MM.1S (cell line): ENCODE results near the gene GRB10.

Experiments used
- EZH2 ChIP-seq: fragments of 300-600 bp; sonication (generic); optimal IDR thresholded peaks from 2 replicates; pipeline ENCODE3; 2017; ENCODE audit warnings: low read depth, mild to moderate bottlenecking, antibody characterized with exemption, low read length, mixed read lengths
- EZH2phosphoT487 ChIP-seq: fragments of 300-600 bp; sonication (generic); IDR thresholded peaks from 2 replicates; pipeline ENCODE4 v1.6.1; 2018; ENCODE audit warnings: antibody characterized with exemption, low read length
- TF ChIP-seq, protein P1 (sequence below): fragments of 300-600 bp; sonication (generic); IDR thresholded peaks from 2 replicates; pipeline ENCODE4 v1.5.1; 2016; ENCODE audit warnings: antibody characterized with exemption, low read length, mixed read lengths

DNA sequence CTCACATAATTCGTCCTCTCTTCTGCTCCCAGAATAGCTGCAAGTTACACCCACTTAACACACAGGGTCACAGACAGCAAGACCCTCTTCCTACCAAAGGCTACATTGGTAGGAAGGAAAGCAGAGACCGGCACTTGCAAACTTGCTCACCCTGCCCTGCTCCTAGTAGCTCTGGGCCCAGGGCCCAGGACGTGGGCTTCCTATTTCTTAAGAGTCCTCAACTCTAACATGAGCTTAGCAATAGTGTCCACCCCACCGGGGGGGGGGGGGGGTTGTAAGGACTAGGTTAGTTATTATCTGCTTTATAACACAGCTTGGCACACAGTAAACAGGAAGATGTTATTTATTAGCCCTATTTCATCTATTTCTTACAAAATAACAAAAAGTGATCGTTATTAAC, 106.6 kb downstream of the GRB10 start:
- TF ChIP-seq, protein P1, sequence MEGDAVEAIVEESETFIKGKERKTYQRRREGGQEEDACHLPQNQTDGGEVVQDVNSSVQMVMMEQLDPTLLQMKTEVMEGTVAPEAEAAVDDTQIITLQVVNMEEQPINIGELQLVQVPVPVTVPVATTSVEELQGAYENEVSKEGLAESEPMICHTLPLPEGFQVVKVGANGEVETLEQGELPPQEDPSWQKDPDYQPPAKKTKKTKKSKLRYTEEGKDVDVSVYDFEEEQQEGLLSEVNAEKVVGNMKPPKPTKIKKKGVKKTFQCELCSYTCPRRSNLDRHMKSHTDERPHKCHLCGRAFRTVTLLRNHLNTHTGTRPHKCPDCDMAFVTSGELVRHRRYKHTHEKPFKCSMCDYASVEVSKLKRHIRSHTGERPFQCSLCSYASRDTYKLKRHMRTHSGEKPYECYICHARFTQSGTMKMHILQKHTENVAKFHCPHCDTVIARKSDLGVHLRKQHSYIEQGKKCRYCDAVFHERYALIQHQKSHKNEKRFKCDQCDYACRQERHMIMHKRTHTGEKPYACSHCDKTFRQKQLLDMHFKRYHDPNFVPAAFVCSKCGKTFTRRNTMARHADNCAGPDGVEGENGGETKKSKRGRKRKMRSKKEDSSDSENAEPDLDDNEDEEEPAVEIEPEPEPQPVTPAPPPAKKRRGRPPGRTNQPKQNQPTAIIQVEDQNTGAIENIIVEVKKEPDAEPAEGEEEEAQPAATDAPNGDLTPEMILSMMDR, result no peak
- no peak for TF ChIP-seq EZH2phosphoT487
- TF ChIP-seq EZH2, result no peak
